Mammary epithelial cell (primary cell): Measurements from ENCODE around the gene SRGAP2B.
"Not testable (repeated sequence)": the region's sequence is repeated elsewhere in the genome, so short reads cannot be mapped to it uniquely, and the experiment has no call there.

ENCODE experiments used
- EZH2 ChIP-seq: IDR thresholded peaks from 2 replicates; pipeline ENCODE4 v1.6.1; 2012; ENCODE audit warnings: low read length, inconsistent platforms, borderline replicate concordance
- TF ChIP-seq, protein P1 (sequence below), 2 donors: IDR thresholded peaks in 1 of 2; conservative IDR thresholded peaks in 1 of 2; 2 replicates each; pipeline ENCODE4 v1.5.1; 2011 to 2012; ENCODE audit warnings: inconsistent platforms in 2 of 2, low read length in 2 of 2, mild to moderate bottlenecking in 2 of 2, control low read depth in 1 of 2, low read depth in 1 of 2; ENCODE audit not compliant: insufficient read depth in 1 of 2; ENCODE audit errors: extremely low read depth in 1 of 2

DNA sequence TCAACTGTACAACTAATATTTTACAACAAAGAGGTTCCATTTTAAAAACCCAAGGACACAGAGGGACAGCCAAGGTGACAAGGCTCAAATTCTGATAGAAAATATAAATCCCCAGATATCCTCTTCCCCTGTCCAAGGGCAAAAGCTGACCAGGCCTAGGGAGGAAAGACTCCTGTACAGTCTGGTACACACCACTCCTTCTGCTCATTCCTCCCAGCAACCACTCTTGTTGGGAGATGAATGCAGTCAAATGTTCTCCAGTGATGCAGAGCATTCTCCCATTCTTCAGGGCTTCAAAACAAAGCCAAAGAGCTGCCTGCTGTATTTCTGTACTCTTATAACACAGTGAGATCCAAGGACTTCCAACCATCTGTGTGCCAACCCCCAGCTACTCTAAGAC is 69.8 kb downstream of the SRGAP2B start:
- TF ChIP-seq, protein P1, sequence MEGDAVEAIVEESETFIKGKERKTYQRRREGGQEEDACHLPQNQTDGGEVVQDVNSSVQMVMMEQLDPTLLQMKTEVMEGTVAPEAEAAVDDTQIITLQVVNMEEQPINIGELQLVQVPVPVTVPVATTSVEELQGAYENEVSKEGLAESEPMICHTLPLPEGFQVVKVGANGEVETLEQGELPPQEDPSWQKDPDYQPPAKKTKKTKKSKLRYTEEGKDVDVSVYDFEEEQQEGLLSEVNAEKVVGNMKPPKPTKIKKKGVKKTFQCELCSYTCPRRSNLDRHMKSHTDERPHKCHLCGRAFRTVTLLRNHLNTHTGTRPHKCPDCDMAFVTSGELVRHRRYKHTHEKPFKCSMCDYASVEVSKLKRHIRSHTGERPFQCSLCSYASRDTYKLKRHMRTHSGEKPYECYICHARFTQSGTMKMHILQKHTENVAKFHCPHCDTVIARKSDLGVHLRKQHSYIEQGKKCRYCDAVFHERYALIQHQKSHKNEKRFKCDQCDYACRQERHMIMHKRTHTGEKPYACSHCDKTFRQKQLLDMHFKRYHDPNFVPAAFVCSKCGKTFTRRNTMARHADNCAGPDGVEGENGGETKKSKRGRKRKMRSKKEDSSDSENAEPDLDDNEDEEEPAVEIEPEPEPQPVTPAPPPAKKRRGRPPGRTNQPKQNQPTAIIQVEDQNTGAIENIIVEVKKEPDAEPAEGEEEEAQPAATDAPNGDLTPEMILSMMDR (conservative IDR thresholded peaks at IDR 0.05 in 1 of 2, IDR thresholded peaks at IDR 0.05 in 1 of 2; ENCODE audit: extremely low read depth in 1 of 2, insufficient read depth in 1 of 2, low read depth in 1 of 2, low read length in 2 of 2) = not testable (repeated sequence)
- not testable (repeated sequence) for TF ChIP-seq EZH2
